DOHH2 (cell line): ENCODE measurements around the gene CCN6.

Source experiments
- EZH2phosphoT487 ChIP-seq: fragments of 200-600 bp; sonication (generic); IDR thresholded peaks from 2 replicates; pipeline ENCODE4 v1.6.1; 2017; ENCODE audit warnings: borderline replicate concordance, mild to moderate bottlenecking, antibody characterized with exemption, low read length, moderate library complexity, mixed read lengths
- TF ChIP-seq, protein P1 (sequence below): fragments of 200-600 bp; sonication (generic); IDR thresholded peaks from one replicate; pipeline ENCODE4 v1.5.1; 2014; ENCODE audit warnings: antibody characterized with exemption, mild to moderate bottlenecking, low read depth, low read length; ENCODE audit not compliant: poor library complexity, severe bottlenecking

DNA sequence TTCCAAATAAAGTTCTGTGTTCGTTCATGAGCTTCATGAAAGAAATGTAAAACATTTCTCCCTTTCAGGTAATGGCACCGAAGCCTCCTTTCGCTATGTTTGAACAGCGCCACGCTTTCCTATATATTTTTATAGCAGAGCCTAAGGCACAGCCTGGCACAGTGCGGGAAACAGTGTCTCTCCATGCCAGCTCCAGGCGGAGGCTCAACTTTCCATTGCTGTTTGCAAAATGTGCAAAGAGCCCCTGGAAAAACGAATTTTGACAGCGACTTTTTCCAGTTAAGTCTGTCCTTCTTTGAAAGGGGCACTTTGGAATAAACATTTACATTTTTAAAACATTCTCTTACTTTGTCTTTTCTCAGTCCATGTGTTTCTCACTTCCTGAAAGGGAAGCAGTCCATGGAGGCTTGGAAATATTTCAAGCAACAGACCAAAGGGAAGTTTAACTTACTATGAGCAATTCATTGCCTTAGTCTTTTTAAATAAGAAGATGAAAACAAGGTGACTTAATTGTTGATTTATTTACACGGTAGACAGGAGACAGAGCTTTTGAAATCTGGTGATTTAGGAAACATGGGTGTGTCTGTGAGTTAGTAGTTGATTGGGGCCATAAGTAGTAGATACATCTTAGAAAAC, 769 bp downstream of the CCN6 start:
- TF ChIP-seq, protein P1, sequence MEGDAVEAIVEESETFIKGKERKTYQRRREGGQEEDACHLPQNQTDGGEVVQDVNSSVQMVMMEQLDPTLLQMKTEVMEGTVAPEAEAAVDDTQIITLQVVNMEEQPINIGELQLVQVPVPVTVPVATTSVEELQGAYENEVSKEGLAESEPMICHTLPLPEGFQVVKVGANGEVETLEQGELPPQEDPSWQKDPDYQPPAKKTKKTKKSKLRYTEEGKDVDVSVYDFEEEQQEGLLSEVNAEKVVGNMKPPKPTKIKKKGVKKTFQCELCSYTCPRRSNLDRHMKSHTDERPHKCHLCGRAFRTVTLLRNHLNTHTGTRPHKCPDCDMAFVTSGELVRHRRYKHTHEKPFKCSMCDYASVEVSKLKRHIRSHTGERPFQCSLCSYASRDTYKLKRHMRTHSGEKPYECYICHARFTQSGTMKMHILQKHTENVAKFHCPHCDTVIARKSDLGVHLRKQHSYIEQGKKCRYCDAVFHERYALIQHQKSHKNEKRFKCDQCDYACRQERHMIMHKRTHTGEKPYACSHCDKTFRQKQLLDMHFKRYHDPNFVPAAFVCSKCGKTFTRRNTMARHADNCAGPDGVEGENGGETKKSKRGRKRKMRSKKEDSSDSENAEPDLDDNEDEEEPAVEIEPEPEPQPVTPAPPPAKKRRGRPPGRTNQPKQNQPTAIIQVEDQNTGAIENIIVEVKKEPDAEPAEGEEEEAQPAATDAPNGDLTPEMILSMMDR, result no peak
- TF ChIP-seq EZH2phosphoT487, result no peak
